HG03469 (cell line): Measurements from ENCODE around the gene ARL4D.
"Not testable (repeated sequence)": the region's sequence is repeated elsewhere in the genome, so short reads cannot be mapped to it uniquely, and the experiment has no call there.

Experiments
- ATAC-seq: cut with Tn5 transposase; IDR thresholded peaks from one replicate; pipeline ENCODE4 v1.9.1; 2021; ENCODE audit warnings: mild to moderate bottlenecking, moderate library complexity, moderate number of reproducible peaks; ENCODE audit not compliant: unreplicated experiment

ARL4D gene

DNA sequence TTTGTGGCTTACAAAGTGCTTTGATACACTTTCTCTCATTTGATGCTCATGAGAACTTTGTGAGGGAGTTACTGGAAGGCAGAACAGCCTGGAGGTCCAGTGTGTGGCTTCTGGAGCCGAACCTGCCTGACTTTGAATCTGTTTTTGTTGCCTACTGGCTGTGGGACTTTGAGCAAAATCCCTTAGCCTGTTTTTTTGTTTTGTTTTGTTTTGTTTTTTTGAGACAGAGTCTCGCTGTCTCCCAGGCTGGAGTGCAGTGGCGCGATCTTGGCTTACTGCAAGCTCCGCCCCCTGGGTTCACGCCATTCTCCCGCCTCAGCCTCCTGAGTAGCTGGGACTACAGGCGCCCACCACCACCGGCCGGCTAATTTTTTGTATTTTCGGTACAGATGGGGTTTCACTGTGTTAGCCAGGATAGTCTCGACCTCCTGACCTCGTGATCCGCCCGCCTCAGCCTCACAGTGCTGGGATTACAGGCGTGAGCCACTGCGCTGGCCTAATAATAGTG, 20.6 kb downstream of the ARL4D start:
- ATAC-seq = not testable (repeated sequence)

DNA sequence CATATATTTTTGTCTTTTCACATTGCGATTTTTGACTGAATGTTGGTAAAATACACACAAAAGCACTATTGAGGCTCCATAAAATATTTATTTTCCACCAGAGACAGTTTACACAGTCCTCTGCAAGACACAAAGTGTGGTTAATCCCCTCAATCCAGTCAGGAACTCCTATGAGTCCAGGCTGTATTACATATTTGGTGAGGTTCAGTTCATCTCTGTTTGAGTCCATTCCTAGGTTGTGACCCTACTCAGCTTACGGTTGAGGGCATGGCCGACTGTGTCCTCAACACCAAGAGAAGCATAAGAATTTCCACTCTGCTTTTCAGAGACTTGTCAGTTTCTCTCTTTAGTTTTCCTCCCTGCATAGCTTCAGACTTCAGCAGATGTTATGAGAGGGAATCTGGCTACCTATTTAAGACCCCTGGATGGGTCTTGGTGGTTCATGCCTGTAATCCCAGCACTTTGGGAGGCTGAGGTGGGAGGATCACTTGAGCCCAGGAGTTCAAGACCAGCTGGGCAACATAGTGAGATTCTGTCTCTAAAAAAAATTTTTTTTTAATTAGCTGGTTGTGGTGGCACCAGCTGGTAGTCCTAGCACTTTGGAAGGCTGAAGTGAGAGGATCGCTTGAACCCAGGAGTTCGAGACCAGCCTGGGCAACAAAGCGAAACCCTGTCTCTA, 25.1 kb downstream of the ARL4D start:
- no peak for ATAC-seq

GRCh38 chr17:43427362-43428043, 28.7 kb downstream of the ARL4D start:
- ATAC-seq = no peak

- ATAC-seq = no peak
Observed at GRCh38 chr17:43428524-43428923, 29.7 kb downstream of the ARL4D start.

- ATAC-seq = no peak
Observed at GRCh38 chr17:43430936-43431713, 32.3 kb downstream of the ARL4D start.

DNA sequence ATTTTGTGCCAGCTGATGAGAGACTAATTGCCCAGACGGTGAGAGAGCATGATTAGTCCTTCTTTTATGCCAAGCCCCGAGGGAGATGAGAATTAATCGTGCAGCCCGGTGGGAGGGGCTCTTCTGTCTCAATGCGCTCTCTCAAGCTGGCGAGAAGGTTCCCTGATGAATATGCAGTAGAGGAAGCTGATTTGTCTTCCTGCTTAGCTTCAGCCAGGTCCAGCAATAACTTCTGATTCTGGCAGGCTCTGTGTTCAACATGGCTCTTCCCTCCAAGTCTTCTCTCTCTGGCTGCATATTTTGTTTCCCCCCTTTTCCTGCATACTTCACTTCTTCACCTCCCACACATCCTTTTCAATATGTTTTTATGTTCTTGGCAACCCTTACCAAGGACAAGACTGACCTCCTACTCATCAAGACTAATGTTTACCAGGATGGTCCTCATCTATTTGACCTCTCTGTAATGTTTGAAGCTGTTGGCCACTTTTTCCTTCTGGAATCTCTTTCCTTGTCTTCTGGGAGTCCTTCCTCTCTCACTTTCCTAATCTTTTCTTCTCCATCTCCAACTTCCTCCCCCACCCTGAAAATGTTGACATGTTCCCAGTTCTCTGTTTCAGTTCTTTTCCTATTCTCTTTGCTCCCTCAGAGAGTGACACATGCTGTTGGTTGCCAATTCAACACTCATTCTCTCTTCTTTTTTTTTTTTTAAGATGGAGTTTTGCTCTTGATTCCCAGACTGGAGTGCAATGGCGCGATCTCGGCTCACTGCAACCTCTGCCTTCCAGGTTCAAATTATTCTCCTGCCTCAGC, 33.1 kb downstream of the ARL4D start:
- ATAC-seq = no peak

DNA sequence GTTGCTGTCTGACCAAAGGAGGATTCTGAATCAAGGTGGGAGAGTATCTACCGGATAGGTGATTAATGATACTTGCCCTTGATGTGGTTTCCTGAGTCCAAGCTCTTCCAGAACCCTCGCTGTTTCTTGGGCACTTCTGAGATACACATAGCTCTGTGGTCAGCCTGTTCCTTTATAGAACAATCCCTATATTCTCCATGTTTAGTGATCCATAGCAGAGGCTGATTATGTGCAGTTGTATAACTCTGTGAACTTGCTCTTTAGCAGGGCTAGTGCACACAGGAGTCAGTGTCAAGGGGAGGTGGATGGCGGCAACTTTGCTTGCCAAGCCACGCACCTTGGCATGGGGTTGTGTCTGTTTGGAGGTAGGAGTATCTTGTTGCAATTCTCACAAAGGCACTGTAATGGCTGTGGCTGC, 36.1 kb downstream of the ARL4D start:
- ATAC-seq = no peak

- ATAC-seq = no peak
Observed at GRCh38 chr17:43437756-43438155, 39.0 kb downstream of the ARL4D start.

DNA sequence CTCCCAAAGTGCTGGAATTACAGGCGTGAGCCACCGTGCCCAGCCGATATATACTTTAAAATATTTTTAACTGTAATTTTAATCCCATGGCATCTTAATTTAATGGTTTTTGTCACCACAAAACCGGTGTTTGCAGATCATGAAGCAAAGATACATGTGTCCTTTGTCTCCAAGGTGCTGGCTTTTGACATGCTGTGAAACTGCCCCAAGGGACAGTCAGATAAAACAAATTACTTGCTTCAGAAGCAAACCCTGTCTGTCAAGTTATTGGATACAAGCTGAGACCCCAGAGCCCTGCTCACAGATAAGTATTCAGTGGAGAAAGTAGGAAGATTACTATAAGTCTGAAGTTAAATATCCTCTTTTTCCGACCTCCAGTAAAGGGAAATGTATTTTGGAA, 39.8 kb downstream of the ARL4D start:
- no peak for ATAC-seq

GRCh38 chr17:43439041-43439440, 40.2 kb downstream of the ARL4D start:
- ATAC-seq = no peak

GRCh38 chr17:43442711-43443110, 43.9 kb downstream of the ARL4D start:
- ATAC-seq = no peak

DNA sequence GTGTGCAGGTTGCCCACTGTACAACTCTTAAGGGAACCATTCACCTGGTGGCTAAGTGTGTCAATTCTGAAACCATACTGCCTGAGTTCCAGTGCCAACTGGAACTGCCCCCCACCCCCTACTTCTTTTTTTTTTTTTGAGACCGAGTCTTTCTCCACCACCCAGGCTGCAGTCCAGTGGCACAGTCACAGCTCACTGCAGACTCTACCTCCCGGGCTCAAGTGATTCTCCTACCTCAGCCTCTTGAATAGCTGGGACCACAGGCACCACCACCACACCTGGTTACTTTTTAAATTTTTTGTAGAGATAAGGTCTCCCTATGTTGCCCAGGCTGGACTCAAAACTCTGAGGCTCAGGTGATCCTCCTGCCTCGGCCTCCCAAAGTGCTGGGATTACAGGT, 44.6 kb downstream of the ARL4D start:
- no peak for ATAC-seq

- no peak for ATAC-seq
Observed at GRCh38 chr17:43444223-43445008, 45.6 kb downstream of the ARL4D start.

DNA sequence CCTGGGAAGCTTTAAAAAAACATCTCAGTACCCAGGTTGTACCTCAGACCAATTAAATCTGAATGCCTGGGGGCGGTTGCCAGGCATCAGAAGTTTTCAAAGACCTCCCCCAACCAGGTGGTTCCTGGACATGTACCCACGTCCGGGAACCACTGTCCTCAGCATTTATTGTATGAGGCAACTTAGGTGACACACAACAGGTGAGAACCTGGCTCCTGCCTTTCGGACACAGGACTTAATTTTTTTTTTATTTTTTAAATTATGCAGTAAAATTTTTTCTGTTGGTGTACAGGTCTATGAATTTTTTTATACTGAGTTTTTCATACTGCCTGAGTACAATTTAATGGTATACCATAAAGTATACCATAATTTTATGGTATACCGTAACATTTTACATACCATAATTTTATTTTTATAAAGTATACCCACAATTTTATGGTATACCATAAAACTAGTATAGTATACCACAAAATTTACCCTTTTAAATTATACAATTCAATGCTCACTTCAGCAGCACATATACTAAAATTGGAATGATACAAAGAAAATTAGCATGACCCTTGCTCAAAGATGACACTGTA, 46.3 kb downstream of the ARL4D start:
- no peak for ATAC-seq

GRCh38 chr17:43446773-43447172, 48.0 kb downstream of the ARL4D start:
- ATAC-seq = no peak

DNA sequence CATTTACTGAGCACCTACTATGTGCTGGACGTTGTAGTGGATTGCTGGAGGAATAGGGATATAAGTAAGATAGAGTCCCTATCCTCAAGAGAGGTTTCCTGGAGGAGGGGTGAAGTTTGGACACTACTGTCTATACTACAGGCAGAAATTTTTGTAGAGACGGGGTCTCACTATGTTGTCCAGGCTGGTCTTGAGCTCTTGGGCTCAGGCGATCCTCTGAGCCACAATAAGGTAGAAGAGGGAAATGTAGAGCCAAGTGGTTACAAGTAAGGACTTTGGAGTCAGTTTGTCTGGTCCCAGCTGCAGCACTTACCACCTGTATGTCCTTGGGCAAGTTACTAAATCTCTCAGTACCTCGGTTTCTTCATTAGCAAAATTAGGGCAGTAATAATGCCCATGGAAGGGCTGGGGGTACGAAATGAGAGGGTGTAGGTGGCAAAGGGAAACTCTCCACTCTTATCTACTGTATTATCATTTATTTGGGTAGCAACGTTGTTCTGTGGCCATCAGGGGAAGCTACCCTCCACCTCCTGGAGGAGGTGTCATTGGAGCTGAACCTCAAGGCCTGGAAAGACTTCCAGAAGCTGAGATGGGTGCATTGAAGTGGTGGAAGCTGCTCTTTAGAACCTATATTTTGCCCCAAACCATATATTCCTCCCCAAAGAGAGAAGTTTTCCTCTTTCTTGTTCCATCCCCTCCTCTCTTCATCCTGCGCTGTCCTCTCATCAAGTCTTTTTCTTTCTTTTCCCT, 50.1 kb downstream of the ARL4D start:
- ATAC-seq = no peak

- no peak for ATAC-seq
Observed at GRCh38 chr17:43449470-43450248, 50.9 kb downstream of the ARL4D start.
